ENCODE measurements around the gene LRRC26. TPM values are rescaled to one million over a fixed set of nuclear protein-coding genes. Genes with fewer than 3 reads are reported as not detected.

Gene LRRC26
- under 1 TPM in 3 of 4 donors, not detected in 1; 0.12 to 0.29 (median 0.17) TPM for polyA plus RNA-seq (ENCODE audit: insufficient read length in 4 of 4)

- no peak for DNase-seq (ENCODE audit: low read depth in 4 of 4, low spot score in 2 of 4)
These were observed at the start of gene LRRC26 for GRCh38 chr9:137169896-137170358. Gene LRRC26, minus strand, starts transcription at chr9:137170051. Its CDS starts 108 bp downstream, at chr9:137169943.

- no peak for DNase-seq (ENCODE audit: low read depth in 4 of 4, low spot score in 2 of 4)
These were observed 49.0 kb upstream of the LRRC26 start for GRCh38 chr9:137218754-137219271.

GRCh38 chr9:137218212-137218753 is 48.4 kb upstream of the LRRC26 start:
- no peak for DNase-seq (ENCODE audit: low read depth in 4 of 4, low spot score in 2 of 4)

- DNase-seq (ENCODE audit: low read depth in 4 of 4, low spot score in 2 of 4) = no peak
These were observed 47.7 kb upstream of the LRRC26 start for GRCh38 chr9:137217276-137218211.

DNA sequence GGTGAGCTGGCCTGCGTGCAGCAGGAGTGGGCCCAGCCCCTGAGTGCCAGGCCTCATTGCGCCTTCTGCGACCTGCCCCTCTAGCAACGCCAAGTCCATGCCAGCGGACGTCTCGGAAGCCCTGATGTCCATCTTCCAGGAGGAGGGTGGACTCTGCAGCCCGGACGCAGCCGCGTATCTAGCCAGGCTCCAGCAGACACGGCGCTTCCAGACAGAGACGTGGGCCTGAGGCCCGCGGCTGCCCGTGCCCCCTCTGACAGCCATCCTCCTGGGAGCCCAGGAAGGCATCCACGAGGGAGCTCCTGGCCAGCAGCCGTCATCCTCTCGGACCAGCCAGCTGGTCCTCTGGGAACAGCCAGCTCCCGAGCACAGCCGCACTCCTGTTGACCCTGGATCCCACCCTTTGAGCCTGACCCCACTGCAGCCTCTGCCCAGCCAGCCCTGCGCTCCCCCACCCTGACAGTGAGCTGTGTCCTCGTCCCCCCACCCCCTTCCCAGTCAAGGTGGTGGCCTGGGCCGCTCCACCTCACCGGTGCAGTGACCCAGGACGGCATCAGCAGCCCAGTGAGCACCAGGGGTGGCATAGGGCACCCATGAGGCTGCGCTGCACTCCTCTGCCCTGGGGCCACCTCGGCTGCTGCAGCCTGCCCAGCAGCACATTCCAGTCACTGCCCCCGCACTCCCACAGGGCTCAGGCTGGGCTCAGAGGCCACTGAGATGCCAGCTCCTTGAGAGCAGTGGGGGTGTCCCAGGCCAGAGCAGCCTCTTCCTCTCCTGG is 46.5 kb upstream of the LRRC26 start:
- DNase-seq (ENCODE audit: low read depth in 4 of 4, low spot score in 2 of 4) = no peak

GRCh38 chr9:137215196-137215986 is 45.5 kb upstream of the LRRC26 start:
- DNase-seq (ENCODE audit: low read depth in 4 of 4, low spot score in 2 of 4) = no peak

- DNase-seq (ENCODE audit: low read depth in 4 of 4, low spot score in 2 of 4) = no peak
These were observed 44.8 kb upstream of the LRRC26 start for GRCh38 chr9:137214620-137215019.

GRCh38 chr9:137213160-137214060 is 43.6 kb upstream of the LRRC26 start:
- no peak for DNase-seq (ENCODE audit: low read depth in 4 of 4, low spot score in 2 of 4)

DNA sequence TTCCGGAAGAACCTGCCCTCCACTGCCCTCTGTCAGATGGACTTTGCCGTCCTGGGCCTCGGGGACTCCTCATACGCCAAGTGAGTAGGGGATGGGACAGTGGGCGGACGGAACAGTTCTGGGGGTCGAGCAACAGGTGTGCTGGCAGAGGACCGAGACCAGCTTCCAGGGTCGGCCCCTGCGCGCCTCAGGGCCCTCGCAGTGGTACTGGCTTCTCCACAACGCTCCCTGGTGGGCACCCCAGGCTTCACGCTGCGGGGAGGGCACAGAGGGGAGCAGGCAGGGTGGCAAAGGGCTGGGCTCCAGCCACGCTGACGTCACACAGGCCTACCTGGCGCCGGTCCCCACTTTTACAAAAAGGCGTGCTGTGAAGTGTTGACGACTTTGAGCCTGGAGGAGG is 42.7 kb upstream of the LRRC26 start:
- no peak for DNase-seq (ENCODE audit: low read depth in 4 of 4, low spot score in 2 of 4)

GRCh38 chr9:137211532-137211931 is 41.7 kb upstream of the LRRC26 start:
- no peak for DNase-seq (ENCODE audit: low read depth in 4 of 4, low spot score in 2 of 4)

- no peak for DNase-seq (ENCODE audit: low read depth in 4 of 4, low spot score in 2 of 4)
These were observed 36.8 kb upstream of the LRRC26 start for GRCh38 chr9:137206602-137207001.

GRCh38 chr9:137205126-137206069 is 35.5 kb upstream of the LRRC26 start, which contains the start of the genes NDOR1 and TMEM203:
Gene NDOR1, plus strand, starts transcription at chr9:137205700. Its CDS starts 78 bp downstream, at chr9:137205778.
Gene TMEM203, minus strand, starts transcription at chr9:137205648. Its CDS starts 234 bp downstream, at chr9:137205414.
- DNase-seq (ENCODE audit: low read depth in 4 of 4, low spot score in 2 of 4) = peak in 1 of 4 donors; percentile 88

GRCh38 chr9:137204731-137205125 is 34.9 kb upstream of the LRRC26 start:
- DNase-seq (ENCODE audit: low read depth in 4 of 4, low spot score in 2 of 4) = no peak

GRCh38 chr9:137202966-137203365 is 33.1 kb upstream of the LRRC26 start:
- no peak for DNase-seq (ENCODE audit: low read depth in 4 of 4, low spot score in 2 of 4)

GRCh38 chr9:137201205-137201868 is 31.5 kb upstream of the LRRC26 start:
- no peak for DNase-seq (ENCODE audit: low read depth in 4 of 4, low spot score in 2 of 4)

DNA sequence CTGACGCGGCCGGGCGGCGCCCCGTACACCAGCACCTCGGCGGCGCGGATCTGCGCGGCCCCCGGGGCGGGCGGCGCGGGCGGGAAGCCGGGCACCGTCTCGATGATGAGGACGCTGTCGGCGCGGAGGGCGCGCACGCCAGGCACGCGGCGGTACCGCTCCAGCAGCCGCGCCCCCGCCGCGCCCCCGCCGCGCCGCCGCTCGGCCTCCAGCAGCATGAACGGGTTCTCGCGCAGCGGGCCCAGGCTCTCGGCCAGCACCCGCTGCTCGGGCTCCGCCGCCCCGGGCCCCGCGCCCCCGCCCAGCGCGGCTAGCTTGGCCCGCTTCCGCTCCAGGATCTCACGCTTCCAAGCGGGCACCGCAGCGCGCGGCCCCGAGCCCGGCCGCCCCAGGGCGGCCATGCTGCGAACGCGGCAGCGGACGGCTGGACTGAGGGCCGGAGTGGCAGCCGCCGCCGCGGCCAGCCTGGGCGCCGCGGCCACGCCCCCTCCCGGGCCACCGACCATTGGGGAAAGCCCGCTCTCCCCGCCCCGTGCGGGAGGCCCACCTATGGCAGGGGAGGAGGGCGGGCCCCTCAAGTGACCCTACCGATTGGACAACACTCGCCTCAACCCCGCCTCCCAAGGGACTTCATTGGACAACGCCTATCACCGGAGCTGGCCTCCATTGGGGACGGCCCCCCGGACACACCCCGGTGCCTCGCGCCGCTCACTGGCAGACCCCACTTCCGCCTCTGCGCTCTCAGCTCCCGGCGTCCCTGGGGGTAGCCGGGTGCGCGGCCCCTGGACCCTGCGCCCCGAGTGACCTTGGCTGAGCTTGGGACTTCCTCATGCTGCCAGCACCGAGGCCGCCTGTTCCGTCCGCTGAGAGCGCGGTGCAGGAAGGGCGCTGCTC is 30.7 kb upstream of the LRRC26 start, which contains the start of gene TPRN:
TSS of gene TPRN (minus strand) at position 431 of the 894 bp plus-strand sequence. CDS start at position 401, 30 bp downstream.
- peak; percentile 89 to 98 (median 94) for DNase-seq (ENCODE audit: low read depth in 4 of 4, low spot score in 2 of 4)

All from left renal cortex interstitium (tissue), 4 donors.